IPS DF 19.7 (cell line): ENCODE measurements around the gene ATG9A.

Source experiments
- DNase-seq: peaks from one replicate; pipeline ENCODE4 v3.0.0-alpha.2; 2013; ENCODE audit warnings: low read depth, low spot score

Gene ATG9A

DNA sequence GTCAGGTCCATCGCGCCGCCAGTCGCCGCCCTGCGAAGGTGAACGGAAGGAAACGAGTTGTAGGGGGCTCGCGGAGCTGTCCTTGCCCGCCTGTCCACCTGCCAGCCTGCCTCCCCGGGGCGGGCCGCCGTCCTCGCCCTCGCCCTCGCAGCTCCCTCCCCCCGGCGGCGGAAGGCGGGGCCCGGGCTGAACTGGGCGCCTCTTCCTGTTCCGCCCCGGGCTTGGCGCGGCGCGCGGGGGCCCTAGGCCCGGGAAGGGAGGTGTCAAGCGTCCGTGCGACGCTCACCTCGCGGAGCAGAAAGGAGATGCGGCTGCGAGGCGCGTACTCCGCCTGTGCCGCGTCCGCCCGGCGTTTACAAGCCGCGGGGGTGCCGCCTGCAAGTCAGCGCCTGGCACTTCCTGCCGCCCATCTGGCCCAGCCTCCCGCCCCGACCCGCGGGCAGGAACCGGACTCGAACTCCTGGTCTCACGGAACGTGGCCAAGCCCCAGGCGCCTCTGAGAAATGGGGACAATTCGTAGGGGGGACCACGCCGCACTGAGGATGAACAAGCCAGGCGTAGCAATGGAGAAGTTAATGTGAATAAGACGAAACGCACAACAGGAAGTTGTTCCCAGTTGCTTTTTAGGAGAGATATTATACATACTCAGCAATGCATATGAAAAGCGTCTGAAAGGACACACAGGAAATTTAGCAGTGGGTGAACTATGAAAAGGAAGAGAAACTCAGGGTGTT is 52.5 kb downstream of the ATG9A start, which contains the start of gene CNPPD1:
Gene CNPPD1 (minus strand): TSS at position 108 of the 734 bp plus-strand sequence. CDS start 97 bp downstream, at position 11.
- no peak for DNase-seq

DNA sequence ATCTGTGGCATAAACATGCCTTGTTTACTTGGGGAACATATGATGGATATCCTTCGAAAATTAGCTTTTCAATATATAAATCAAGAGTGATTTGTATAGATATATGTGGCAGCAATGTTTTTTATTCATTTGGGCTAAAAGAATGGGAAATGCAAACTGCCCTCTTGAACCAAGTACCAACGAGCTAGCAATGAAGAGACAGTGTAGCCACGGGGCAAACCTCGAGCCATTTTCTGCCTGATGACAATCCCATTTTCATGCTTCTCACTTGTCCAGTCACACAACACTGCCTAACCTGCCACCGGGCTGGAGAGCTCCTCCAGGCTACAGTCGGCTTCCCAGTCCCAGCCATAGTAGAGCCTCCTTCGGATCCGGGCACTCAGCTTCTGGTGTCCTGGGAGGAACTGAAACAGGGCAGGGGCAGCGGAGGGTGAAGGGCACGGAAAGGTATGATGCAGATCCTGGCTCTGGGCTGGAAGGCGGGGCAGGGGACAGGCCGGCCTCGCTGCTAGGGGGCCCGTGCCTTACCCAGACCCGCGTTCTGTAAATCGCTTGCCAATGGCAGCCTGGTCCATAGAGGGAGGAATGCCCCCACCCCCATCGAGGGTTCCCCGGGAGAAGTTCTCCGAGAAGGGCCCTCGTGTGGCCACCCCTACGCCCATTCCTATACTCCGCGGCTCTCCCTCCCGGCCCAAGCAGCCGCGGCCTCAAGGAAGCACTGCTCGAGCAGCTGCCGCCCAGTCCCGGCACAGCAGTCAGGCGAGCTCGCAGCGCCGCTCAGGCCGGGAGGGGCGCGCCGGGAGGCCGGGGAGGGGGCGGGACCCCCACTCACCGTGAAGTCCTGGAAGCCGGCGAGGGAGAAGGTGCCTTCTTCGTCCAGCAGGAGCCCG is 53.3 kb downstream of the ATG9A start:
- no peak for DNase-seq

DNA sequence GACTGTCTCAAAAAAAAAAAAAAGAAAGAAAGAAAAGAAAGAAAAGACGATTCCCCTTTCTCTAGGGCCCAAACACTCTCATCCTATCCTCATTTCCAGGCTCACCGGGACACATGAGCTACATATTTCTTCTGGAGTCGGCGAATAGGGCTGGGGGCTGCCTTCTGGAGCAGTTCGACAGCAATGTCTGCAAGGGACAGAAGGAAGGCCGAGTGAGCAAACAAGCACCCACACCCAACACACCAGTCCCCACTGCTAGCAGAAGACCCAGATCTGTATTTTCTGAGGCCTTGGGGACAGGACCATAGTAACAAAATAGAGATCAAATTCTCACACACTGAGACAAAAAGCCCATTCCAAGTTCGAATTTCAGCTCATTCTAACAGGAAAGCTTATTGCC is 54.0 kb downstream of the ATG9A start:
- no peak for DNase-seq

DNA sequence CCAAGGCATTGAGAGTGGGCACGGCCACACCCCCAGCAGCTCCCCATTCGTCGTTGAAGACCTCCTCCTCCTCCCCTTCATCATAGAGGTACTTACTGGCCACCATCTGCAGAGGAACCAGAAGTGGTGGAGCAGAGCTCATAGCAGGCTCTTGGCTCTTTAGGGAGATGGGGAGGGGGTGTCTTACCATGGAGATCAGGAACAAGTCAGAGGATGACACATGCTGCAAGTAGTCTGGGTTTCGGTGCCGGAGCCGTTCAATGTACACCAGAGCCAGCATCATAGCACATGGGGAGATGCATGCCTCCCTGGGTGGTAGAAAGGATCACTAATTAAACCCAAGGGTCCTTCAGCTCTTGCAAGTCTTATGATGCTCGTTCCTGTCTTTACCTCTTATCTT is 54.6 kb downstream of the ATG9A start:
- no peak for DNase-seq

DNA sequence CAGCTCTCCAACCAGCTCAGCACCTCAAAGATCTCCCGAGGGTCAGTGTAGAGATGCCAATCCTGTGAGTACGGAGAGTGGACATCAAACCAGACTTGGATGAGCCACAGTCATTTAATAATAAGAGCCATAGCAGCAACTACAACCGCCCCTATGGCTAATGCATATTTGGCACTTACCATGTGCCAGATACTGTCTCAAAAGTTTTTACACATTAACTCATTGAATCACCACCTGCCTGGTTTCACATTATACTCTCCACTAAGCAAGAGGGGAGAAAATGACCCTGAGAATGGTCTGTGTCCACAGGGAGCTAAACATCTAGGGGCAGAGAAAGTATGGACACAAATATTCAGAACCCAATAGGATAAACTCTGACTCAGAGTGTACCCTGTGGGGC is 55.3 kb downstream of the ATG9A start:
- DNase-seq = no peak

DNA sequence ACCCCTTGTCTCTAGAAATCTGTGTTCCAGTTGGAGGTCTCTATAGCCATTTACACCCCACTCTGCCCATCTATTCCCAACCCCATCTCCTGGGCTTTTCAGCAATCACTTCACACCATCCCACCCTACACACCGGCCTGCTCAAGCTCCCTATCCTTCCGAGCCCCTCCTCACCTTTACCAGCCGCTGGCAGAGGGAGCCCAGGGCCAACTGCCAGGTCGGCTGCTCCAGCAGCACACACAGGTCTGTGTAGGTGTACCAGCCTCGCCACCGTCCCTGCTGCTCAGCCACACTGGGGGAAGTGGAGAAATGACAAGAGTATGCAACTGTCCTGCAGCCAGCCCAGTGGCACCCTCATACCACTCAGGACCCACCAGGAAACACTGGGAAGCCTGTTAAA is 56.3 kb downstream of the ATG9A start:
- no peak for DNase-seq

DNA sequence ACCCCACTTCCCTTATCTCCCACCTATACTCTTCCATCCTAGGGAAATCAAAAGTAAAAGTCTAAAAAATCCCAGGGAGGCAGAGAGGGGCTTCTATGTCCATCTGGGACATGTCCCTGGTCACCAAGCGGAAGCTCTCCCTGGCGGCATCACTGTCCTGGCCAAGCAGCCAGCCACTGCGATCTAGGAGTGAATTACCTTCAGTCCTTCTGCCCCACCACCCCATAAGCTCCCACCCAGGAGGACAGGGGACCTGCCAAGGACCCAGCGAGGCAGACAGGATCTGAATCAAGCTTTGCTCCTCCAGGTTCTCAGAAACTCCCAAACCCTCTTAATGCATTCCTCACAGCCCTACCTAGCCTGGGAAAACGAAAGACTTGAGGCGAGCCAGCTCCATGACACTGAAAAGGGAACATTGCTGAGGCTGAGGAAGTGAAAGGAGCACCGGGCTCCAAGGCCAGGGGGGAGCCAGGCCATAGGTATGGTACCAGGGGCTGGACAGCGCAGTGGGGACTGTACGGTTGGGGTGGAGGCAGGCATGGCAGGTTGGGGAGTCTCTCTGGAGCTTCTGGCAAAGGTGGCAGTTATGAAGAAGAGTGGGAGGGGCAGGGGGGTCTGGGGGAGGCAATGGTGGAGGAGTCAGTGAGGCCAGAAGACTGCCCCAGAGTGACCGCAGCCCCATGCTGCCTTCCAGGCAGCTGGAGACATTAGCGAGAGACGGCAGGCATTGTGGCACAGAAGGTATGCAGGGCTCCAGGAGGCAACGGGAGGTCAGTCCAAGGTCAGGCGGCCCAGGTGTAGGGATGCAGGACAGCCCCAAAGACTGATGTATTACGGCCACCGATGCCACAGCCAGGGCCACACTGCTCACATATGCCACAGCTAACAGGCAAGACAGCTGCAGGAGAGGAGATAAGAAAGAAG is 56.9 kb downstream of the ATG9A start:
- no peak for DNase-seq

DNA sequence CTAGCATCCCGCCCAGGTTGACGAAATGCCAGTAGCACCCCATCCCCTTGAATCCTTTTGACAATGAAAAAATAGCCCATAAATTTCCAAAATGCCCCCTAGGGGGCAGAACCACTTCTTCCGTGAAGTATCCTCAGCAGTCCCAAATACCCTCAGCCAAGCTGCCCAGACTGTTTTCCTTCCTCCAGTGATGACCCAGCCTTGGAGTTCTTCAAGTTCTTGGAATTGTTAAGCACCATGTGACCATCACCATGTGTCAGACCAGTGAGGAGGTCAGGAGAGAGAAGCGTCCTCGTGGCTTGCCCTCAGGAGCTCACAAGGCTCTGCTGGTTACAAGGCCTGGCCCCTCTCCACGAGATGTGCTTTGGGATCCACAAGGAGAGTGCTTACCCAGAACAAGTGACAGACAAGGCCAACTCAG is 58.2 kb downstream of the ATG9A start:
- no peak for DNase-seq

DNA sequence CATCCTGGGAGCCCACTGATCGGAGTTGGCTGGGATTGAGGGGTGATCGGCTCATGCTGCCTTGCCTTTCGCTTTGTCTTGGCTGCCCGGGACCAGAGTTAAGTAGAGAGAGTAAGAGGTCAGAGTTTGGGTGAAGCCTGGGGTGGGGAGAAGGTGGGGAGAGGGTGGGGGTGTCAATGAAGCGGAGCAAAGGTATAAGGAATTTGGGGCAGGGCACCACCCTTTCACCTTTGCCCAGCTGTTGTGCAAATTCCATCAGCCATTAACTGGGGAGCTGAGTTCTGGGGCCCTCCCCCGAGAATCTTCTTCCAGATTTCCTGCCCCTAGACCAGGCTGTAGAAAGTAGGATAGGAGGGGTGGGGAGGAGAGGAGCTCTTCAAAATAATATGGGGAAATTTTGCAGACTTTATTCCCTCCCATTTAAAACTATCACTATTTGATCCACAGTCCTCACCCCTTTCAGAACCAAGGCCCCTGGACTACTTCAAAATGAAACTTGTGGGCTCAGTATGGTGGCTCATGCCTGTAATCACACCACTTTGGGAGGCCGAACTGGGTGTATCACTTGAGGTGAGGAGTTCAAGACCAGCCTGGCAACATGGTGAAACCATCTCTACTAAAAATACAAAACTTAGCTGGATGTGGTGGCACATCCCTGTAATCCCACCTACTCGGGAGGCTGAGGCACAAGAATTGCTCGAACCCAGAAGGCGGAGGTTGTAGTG is 59.3 kb downstream of the ATG9A start, which contains the start of gene SLC23A3:
Gene SLC23A3 (minus strand): TSS at position 100 of the 725 bp plus-strand sequence. CDS start 45 bp downstream, at position 55.
- no peak for DNase-seq
